IMR-90 (cell line): ENCODE results near the gene GAL3ST3.

Experiments
- CEBPB ChIP-seq: IDR thresholded peaks from 2 replicates; pipeline ENCODE4 v1.6.1; 2012; ENCODE audit warnings: low read depth, low read length, improper control_type of control experiment
- POLR2A ChIP-seq: IDR thresholded peaks from 2 replicates; pipeline ENCODE4 v1.6.1; 2012; ENCODE audit warnings: mild to moderate bottlenecking, low read depth, low read length
- TF ChIP-seq, protein P1 (sequence below): conservative IDR thresholded peaks from 2 replicates; pipeline ENCODE4 v1.5.1; 2012; ENCODE audit warnings: mild to moderate bottlenecking, low read depth, low read length, improper control_type of control experiment
- TF ChIP-seq, protein P2 (sequence below): fragments of 150-350 bp; IDR thresholded peaks from 2 replicates; pipeline ENCODE4 v1.6.1; 2016; ENCODE audit warnings: low read depth, mild to moderate bottlenecking, low read length, moderate library complexity, borderline replicate concordance

DNA sequence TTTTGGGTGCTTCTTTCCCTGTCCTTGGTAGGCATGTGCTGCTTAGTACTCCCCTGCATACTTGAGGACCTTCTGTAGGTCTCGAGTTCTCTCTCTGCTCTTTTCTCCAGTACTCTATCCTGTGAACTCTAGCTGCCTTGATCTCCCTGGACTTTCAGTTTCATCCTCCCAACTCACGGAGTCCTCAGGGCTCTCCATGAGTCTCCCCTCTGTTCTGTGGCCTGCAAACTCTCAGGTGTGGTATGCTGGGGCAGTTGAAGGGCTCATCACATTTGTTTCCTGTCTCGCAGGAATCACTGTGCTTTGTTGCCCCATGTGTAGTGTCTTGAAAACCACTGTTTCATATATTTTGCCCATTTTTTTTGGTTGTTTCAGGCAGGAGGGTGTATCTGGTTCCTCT, 17.8 kb upstream of the GAL3ST3 start:
- TF ChIP-seq, protein P1, sequence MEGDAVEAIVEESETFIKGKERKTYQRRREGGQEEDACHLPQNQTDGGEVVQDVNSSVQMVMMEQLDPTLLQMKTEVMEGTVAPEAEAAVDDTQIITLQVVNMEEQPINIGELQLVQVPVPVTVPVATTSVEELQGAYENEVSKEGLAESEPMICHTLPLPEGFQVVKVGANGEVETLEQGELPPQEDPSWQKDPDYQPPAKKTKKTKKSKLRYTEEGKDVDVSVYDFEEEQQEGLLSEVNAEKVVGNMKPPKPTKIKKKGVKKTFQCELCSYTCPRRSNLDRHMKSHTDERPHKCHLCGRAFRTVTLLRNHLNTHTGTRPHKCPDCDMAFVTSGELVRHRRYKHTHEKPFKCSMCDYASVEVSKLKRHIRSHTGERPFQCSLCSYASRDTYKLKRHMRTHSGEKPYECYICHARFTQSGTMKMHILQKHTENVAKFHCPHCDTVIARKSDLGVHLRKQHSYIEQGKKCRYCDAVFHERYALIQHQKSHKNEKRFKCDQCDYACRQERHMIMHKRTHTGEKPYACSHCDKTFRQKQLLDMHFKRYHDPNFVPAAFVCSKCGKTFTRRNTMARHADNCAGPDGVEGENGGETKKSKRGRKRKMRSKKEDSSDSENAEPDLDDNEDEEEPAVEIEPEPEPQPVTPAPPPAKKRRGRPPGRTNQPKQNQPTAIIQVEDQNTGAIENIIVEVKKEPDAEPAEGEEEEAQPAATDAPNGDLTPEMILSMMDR = no peak
- TF ChIP-seq, protein P2, sequence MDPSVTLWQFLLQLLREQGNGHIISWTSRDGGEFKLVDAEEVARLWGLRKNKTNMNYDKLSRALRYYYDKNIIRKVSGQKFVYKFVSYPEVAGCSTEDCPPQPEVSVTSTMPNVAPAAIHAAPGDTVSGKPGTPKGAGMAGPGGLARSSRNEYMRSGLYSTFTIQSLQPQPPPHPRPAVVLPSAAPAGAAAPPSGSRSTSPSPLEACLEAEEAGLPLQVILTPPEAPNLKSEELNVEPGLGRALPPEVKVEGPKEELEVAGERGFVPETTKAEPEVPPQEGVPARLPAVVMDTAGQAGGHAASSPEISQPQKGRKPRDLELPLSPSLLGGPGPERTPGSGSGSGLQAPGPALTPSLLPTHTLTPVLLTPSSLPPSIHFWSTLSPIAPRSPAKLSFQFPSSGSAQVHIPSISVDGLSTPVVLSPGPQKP = no peak
- TF ChIP-seq POLR2A (no peak), CEBPB (no peak)
